GM23338 (cell line): ENCODE measurements around the gene KCNJ4. TPM values are rescaled to one million over a fixed set of nuclear protein-coding genes. Genes with fewer than 3 reads are reported as not detected.

Experiments used
- ATAC-seq: fragments of 200-7000 bp; cut with Tn5 transposase; 3 replicates; pipeline ENCODE4 v1.9.1; 2020
- DNase-seq: peaks from one replicate; pipeline ENCODE4 v3.0.0-alpha.2; 2015; ENCODE audit warnings: low spot score
- H2AFZ ChIP-seq: fragments of 200-600 bp; sonication (generic); 2 replicates; pipeline ENCODE4 v1.8.0; 2016; ENCODE audit warnings: antibody characterized with exemption, mild to moderate bottlenecking, moderate library complexity
- H3F3A ChIP-seq: fragments of 200-600 bp; sonication (generic); replicated peaks from 2 replicates; pipeline ENCODE4 v1.8.0; 2017; ENCODE audit warnings: antibody characterized with exemption, mixed run types, low read depth
- H3K27ac ChIP-seq: fragments of 200-600 bp; sonication (generic); 2 replicates; pipeline ENCODE4 v1.6.1; 2016; ENCODE audit warnings: low read depth
- H3K27me3 ChIP-seq: fragments of 200-600 bp; sonication (generic); 2 replicates; pipeline ENCODE4 v1.8.0; 2016; ENCODE audit warnings: mild to moderate bottlenecking, mixed run types, moderate library complexity; ENCODE audit not compliant: insufficient read depth
- H3K36me3 ChIP-seq: fragments of 200-600 bp; sonication (generic); 2 replicates; pipeline ENCODE4 v1.8.0; 2016; ENCODE audit warnings: mild to moderate bottlenecking; ENCODE audit not compliant: insufficient read depth
- H3K4me1 ChIP-seq: fragments of 200-600 bp; sonication (generic); 2 replicates; pipeline ENCODE4 v1.8.0; 2016; ENCODE audit warnings: mild to moderate bottlenecking, moderate library complexity; ENCODE audit not compliant: insufficient read depth
- H3K4me2 ChIP-seq: fragments of 200-600 bp; sonication (generic); 2 replicates; pipeline ENCODE4 v1.7.1; 2017; ENCODE audit warnings: mixed run types
- H3K4me3 ChIP-seq: fragments of 200-600 bp; sonication (generic); 2 replicates; pipeline ENCODE4 v1.6.1; 2016; ENCODE audit warnings: mixed run types
- H3K79me2 ChIP-seq: fragments of 200-600 bp; sonication (generic); replicated peaks from 2 replicates; pipeline ENCODE4 v1.8.0; 2017; ENCODE audit warnings: mild to moderate bottlenecking; ENCODE audit not compliant: insufficient read depth
- H3K9me2 ChIP-seq: fragments of 200-600 bp; sonication (generic); 2 replicates; pipeline ENCODE4 v1.8.0; 2017; ENCODE audit not compliant: insufficient read depth
- H4K20me1 ChIP-seq: fragments of 200-600 bp; sonication (generic); replicated peaks from 2 replicates; pipeline ENCODE4 v1.8.0; 2017; ENCODE audit warnings: mild to moderate bottlenecking; ENCODE audit not compliant: insufficient read depth
- H3K27ac Mint-ChIP-seq: 2 replicates; pipeline ENCODE4 v1.8.0; 2020; ENCODE audit warnings: inconsistent platforms, mild to moderate bottlenecking, moderate library complexity, mixed read lengths
- H3K27me3 Mint-ChIP-seq: 3 replicates; pipeline ENCODE4 v1.8.0; 2022; ENCODE audit warnings: low read depth, mild to moderate bottlenecking, moderate library complexity, mixed read lengths, inconsistent platforms; ENCODE audit not compliant: insufficient read depth, poor library complexity
- H3K36me3 Mint-ChIP-seq: 3 replicates; pipeline ENCODE4 v1.8.0; 2021; ENCODE audit warnings: low read depth, mild to moderate bottlenecking, inconsistent platforms, moderate library complexity, mixed read lengths
- H3K4me1 Mint-ChIP-seq: 3 replicates; pipeline ENCODE4 v1.8.0; 2020; ENCODE audit warnings: mild to moderate bottlenecking, inconsistent platforms, mixed read lengths
- H3K4me3 Mint-ChIP-seq: 3 replicates; pipeline ENCODE4 v1.8.0; 2021; ENCODE audit warnings: moderate library complexity, mild to moderate bottlenecking, inconsistent platforms, mixed read lengths
- H3K9me3 Mint-ChIP-seq: 3 replicates; pipeline ENCODE4 v1.8.0; 2020; ENCODE audit warnings: moderate library complexity, mild to moderate bottlenecking, inconsistent platforms, mixed read lengths
- CREB1 ChIP-seq: fragments of 250-450 bp; sonication (Bioruptor Pico); IDR thresholded peaks from 2 replicates; pipeline ENCODE4 v1.5.0; 2020; ENCODE audit warnings: low read depth, mild to moderate bottlenecking, moderate library complexity
- EZH2 ChIP-seq: fragments of 200-600 bp; sonication (generic); IDR thresholded peaks from one replicate; pipeline ENCODE4 v1.8.0; 2017; ENCODE audit warnings: antibody characterized with exemption, mild to moderate bottlenecking, low read depth; ENCODE audit not compliant: unreplicated experiment
- EZH2phosphoT487 ChIP-seq: fragments of 200-600 bp; sonication (generic); IDR thresholded peaks from one replicate; pipeline ENCODE4 v1.8.1; 2018; ENCODE audit warnings: antibody characterized with exemption; ENCODE audit not compliant: unreplicated experiment
- JUNB ChIP-seq: IDR thresholded peaks from one replicate; pipeline ENCODE4 v1.6.1; 2016; ENCODE audit warnings: antibody characterized with exemption; ENCODE audit not compliant: unreplicated experiment
- NANOG ChIP-seq: IDR thresholded peaks from 2 replicates; pipeline ENCODE4 v1.6.1; 2016; ENCODE audit warnings: antibody characterized with exemption, borderline replicate concordance
- POLR2AphosphoS5 ChIP-seq: IDR thresholded peaks from 2 replicates; pipeline ENCODE4 v1.6.1; 2016; ENCODE audit warnings: antibody characterized with exemption, low read depth
- STAT1 ChIP-seq: IDR thresholded peaks from one replicate; pipeline ENCODE4 v1.6.1; 2016; ENCODE audit warnings: antibody characterized with exemption; ENCODE audit not compliant: unreplicated experiment
- ZNF114 ChIP-seq: fragments of 250-450 bp; sonication (Bioruptor Pico); IDR thresholded peaks from 2 replicates; pipeline ENCODE4 v1.5.0; 2020; ENCODE audit warnings: mild to moderate bottlenecking, moderate library complexity
- ZNF331 ChIP-seq: fragments of 250-450 bp; sonication (Bioruptor Pico); IDR thresholded peaks from 2 replicates; pipeline ENCODE4 v1.5.0; 2020; ENCODE audit warnings: low read depth, mild to moderate bottlenecking, moderate library complexity
- polyA plus RNA-seq: library from polyadenylated mRNA; unstranded; fragments of >200 nt; fragmentation: Nextera tagmentation; extraction: Ambion mirVana; gene quantifications from 2 replicates; pipeline ENCODE4 v1.2.1, GENCODE V29; 2016
- total RNA-seq: library from RNA; depleted of rRNA; stranded (reverse); fragments of >200 nt; shearing (Covaris generic); gene quantifications from 2 replicates; pipeline ENCODE4 v1.2.3, GENCODE V29; 2014
- TF ChIP-seq, protein P1 (sequence below): IDR thresholded peaks from one replicate; pipeline ENCODE4 v1.6.1; 2018; ENCODE audit warnings: antibody characterized with exemption; ENCODE audit not compliant: unreplicated experiment
- TF ChIP-seq, protein P2 (sequence below): fragments of 250-450 bp; sonication (Bioruptor Pico); IDR thresholded peaks from 2 replicates; pipeline ENCODE4 v1.5.0; 2020; ENCODE audit warnings: mild to moderate bottlenecking, moderate library complexity
- TF ChIP-seq, protein P3 (sequence below): IDR thresholded peaks from 2 replicates; pipeline ENCODE4 v1.6.1; 2016; ENCODE audit warnings: antibody characterized with exemption
- TF ChIP-seq, protein P4 (sequence below), 2 experiments: fragments of 200-600 bp in 1 of 2; sonication (generic) in 1 of 2; conservative IDR thresholded peaks; 2 replicates each; pipeline versions ENCODE4 v1.5.1 to v1.6.1; 2016 to 2017; ENCODE audit warnings: antibody characterized with exemption in 2 of 2, low read depth in 2 of 2, mild to moderate bottlenecking in 2 of 2, moderate library complexity in 1 of 2

The KCNJ4 gene
- total and polyA plus RNA-seq, 2 experiments from 2014 or later: 0.23 to 1.3 TPM

DNA sequence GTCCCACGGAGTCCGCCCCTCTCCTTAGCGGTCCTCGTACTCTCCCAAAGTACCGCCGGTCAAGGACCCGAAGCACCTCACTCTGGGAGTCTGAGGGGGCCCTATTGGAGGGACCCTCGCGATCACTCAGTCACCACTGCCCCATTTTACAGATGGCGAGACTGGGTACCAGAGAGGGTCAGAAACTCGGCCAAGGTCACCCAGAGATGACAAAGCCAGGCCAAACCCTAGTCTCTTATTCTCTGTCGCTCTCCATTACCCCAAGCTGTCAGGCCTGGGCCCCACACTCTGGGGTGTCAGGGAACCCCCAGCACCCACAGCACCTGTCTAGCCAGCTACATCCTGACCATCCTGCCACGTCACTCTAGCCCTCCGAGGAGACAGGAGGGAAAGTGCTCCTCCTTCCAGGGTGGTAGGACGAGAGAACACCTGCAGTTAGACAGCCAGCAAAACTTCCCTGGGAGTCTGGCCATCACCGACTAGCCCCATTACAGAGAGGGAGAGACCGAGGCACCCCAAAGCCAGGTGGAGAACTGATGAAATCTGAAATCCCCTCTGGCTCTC, 1.4 kb upstream of the KCNJ4 start:
- H3K27ac ChIP-seq: no peak overlapping the region
- H3K36me3 ChIP-seq: no peaks in the 10 kb centered on the region
- peaks cover 82% of the 10 kb centered on the region for H3K27me3 ChIP-seq
- peak; percentile 4; the same call in 2 of the 3 replicates for ATAC-seq
- TF ChIP-seq ZNF114: no peak
- no peak for TF ChIP-seq EZH2
- TF ChIP-seq CREB1: no peak
- TF ChIP-seq, protein P1, sequence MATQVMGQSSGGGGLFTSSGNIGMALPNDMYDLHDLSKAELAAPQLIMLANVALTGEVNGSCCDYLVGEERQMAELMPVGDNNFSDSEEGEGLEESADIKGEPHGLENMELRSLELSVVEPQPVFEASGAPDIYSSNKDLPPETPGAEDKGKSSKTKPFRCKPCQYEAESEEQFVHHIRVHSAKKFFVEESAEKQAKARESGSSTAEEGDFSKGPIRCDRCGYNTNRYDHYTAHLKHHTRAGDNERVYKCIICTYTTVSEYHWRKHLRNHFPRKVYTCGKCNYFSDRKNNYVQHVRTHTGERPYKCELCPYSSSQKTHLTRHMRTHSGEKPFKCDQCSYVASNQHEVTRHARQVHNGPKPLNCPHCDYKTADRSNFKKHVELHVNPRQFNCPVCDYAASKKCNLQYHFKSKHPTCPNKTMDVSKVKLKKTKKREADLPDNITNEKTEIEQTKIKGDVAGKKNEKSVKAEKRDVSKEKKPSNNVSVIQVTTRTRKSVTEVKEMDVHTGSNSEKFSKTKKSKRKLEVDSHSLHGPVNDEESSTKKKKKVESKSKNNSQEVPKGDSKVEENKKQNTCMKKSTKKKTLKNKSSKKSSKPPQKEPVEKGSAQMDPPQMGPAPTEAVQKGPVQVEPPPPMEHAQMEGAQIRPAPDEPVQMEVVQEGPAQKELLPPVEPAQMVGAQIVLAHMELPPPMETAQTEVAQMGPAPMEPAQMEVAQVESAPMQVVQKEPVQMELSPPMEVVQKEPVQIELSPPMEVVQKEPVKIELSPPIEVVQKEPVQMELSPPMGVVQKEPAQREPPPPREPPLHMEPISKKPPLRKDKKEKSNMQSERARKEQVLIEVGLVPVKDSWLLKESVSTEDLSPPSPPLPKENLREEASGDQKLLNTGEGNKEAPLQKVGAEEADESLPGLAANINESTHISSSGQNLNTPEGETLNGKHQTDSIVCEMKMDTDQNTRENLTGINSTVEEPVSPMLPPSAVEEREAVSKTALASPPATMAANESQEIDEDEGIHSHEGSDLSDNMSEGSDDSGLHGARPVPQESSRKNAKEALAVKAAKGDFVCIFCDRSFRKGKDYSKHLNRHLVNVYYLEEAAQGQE: no peak
- TF ChIP-seq, protein P2, sequence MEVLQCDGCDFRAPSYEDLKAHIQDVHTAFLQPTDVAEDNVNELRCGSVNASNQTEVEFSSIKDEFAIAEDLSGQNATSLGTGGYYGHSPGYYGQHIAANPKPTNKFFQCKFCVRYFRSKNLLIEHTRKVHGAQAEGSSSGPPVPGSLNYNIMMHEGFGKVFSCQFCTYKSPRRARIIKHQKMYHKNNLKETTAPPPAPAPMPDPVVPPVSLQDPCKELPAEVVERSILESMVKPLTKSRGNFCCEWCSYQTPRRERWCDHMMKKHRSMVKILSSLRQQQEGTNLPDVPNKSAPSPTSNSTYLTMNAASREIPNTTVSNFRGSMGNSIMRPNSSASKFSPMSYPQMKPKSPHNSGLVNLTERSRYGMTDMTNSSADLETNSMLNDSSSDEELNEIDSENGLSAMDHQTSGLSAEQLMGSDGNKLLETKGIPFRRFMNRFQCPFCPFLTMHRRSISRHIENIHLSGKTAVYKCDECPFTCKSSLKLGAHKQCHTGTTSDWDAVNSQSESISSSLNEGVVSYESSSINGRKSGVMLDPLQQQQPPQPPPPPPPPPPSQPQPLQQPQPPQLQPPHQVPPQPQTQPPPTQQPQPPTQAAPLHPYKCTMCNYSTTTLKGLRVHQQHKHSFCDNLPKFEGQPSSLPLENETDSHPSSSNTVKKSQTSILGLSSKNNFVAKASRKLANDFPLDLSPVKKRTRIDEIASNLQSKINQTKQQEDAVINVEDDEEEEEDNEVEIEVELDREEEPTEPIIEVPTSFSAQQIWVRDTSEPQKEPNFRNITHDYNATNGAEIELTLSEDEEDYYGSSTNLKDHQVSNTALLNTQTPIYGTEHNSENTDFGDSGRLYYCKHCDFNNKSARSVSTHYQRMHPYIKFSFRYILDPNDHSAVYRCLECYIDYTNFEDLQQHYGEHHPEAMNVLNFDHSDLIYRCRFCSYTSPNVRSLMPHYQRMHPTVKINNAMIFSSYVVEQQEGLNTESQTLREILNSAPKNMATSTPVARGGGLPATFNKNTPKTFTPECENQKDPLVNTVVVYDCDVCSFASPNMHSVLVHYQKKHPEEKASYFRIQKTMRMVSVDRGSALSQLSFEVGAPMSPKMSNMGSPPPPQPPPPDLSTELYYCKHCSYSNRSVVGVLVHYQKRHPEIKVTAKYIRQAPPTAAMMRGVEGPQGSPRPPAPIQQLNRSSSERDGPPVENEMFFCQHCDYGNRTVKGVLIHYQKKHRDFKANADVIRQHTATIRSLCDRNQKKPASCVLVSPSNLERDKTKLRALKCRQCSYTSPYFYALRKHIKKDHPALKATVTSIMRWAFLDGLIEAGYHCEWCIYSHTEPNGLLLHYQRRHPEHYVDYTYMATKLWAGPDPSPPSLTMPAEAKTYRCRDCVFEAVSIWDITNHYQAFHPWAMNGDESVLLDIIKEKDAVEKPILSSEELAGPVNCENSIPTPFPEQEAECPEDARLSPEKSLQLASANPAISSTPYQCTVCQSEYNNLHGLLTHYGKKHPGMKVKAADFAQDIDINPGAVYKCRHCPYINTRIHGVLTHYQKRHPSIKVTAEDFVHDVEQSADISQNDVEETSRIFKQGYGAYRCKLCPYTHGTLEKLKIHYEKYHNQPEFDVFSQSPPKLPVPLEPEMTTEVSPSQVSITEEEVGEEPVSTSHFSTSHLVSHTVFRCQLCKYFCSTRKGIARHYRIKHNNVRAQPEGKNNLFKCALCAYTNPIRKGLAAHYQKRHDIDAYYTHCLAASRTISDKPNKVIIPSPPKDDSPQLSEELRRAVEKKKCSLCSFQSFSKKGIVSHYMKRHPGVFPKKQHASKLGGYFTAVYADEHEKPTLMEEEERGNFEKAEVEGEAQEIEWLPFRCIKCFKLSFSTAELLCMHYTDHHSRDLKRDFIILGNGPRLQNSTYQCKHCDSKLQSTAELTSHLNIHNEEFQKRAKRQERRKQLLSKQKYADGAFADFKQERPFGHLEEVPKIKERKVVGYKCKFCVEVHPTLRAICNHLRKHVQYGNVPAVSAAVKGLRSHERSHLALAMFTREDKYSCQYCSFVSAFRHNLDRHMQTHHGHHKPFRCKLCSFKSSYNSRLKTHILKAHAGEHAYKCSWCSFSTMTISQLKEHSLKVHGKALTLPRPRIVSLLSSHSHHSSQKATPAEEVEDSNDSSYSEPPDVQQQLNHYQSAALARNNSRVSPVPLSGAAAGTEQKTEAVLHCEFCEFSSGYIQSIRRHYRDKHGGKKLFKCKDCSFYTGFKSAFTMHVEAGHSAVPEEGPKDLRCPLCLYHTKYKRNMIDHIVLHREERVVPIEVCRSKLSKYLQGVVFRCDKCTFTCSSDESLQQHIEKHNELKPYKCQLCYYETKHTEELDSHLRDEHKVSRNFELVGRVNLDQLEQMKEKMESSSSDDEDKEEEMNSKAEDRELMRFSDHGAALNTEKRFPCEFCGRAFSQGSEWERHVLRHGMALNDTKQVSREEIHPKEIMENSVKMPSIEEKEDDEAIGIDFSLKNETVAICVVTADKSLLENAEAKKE (CRISPR knock-in tag): no peak
- TF ChIP-seq POLR2AphosphoS5: no peak
- no peak for TF ChIP-seq NANOG
- TF ChIP-seq, protein P3, sequence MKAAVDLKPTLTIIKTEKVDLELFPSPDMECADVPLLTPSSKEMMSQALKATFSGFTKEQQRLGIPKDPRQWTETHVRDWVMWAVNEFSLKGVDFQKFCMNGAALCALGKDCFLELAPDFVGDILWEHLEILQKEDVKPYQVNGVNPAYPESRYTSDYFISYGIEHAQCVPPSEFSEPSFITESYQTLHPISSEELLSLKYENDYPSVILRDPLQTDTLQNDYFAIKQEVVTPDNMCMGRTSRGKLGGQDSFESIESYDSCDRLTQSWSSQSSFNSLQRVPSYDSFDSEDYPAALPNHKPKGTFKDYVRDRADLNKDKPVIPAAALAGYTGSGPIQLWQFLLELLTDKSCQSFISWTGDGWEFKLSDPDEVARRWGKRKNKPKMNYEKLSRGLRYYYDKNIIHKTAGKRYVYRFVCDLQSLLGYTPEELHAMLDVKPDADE: no peak
- no peak for TF ChIP-seq EZH2phosphoT487
- no peak for TF ChIP-seq JUNB
- TF ChIP-seq, protein P4, sequence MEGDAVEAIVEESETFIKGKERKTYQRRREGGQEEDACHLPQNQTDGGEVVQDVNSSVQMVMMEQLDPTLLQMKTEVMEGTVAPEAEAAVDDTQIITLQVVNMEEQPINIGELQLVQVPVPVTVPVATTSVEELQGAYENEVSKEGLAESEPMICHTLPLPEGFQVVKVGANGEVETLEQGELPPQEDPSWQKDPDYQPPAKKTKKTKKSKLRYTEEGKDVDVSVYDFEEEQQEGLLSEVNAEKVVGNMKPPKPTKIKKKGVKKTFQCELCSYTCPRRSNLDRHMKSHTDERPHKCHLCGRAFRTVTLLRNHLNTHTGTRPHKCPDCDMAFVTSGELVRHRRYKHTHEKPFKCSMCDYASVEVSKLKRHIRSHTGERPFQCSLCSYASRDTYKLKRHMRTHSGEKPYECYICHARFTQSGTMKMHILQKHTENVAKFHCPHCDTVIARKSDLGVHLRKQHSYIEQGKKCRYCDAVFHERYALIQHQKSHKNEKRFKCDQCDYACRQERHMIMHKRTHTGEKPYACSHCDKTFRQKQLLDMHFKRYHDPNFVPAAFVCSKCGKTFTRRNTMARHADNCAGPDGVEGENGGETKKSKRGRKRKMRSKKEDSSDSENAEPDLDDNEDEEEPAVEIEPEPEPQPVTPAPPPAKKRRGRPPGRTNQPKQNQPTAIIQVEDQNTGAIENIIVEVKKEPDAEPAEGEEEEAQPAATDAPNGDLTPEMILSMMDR (conservative IDR thresholded peaks at IDR 0.05; ENCODE audit: low read depth in 2 of 2): no peak
- no peak for TF ChIP-seq STAT1
- no peak for TF ChIP-seq ZNF331 (CRISPR knock-in tag)
- H3K9me2 ChIP-seq: no peaks in the 10 kb centered on the region
- Mint-ChIP-seq H3K27ac (no peak overlapping the region), H3K36me3 (no peaks in the 10 kb centered on the region; the same call in 2 of the 3 replicates), H3K4me3 (peak overlapping the region; percentile 60), H3K27me3 (peaks cover 53% of the 10 kb centered on the region), H3K9me3 (peaks cover 4% of the 10 kb centered on the region; the same call in 1 of the 3 replicates), H3K4me1 (peaks cover 21% of the 10 kb centered on the region)
- no peak for DNase-seq
- H3K4me3 ChIP-seq: peak overlapping the region; percentile 74
- H3F3A ChIP-seq: peaks cover 17% of the 10 kb centered on the region; the same call in 1 of the 2 replicates
- H3K79me2 ChIP-seq: no peaks in the 10 kb centered on the region
- peak overlapping the region; percentile 81 for H3K4me2 ChIP-seq
- H2AFZ ChIP-seq: peak overlapping the region; percentile 84; the same call in 1 of the 2 replicates
- H4K20me1 ChIP-seq: no peaks in the 10 kb centered on the region; the same call in 1 of the 2 replicates
- peaks cover 8% of the 10 kb centered on the region; the same call in 1 of the 2 replicates for H3K4me1 ChIP-seq
